Globus pallidus (tissue), 1 donor: ENCODE measurements around the gene PHLDA2.

Source experiments
- DNase-seq: peaks from one replicate; pipeline ENCODE4 v3.0.0-alpha.2; 2015; ENCODE audit warnings: low spot score

Gene PHLDA2

DNA sequence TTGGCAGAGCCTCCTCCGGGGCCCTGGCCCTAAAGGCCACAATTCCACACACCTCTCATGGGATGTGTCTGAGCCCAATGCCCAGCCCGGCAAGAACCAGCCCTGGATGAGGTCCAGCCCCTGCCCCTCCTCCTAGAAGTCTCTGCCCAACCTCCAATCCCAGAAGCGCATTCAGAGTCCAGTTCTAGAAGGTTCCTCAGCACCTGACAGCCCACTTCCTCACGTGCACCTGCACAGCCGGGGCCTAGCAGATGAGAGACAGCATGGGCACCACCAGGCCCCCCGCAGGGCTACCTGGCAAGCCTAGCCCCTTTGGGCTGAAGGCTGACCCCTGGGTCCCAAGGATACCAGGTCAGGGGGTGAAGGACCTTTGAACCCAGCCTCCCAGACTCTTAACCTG is 32.2 kb downstream of the PHLDA2 start:
- no peak for DNase-seq

DNA sequence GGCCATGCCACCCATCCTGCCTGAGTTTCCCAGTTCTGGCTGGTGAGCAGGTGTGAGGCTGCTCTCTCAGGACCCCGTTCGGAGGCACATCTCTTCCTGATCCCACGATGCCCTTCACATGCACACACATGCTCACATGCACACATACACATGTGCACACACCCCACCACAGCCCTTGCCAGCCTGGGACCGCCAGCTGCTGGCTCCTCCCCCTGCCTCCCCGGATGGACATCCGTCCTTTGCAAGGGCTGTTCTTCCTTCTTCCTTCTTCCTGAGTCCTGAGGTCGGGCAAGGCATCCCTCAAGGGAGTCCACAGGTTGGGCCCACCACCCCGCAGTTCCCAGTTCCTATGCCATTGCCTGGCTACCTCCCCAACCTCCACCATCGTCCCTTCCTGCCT is 33.2 kb downstream of the PHLDA2 start:
- no peak for DNase-seq

- no peak for DNase-seq
Observed at GRCh38 chr11:2893935-2894334, 35.3 kb downstream of the PHLDA2 start.

GRCh38 chr11:2892967-2893528 is 36.2 kb downstream of the PHLDA2 start:
- no peak for DNase-seq

GRCh38 chr11:2892215-2892966 is 36.8 kb downstream of the PHLDA2 start:
- DNase-seq = no peak

- no peak for DNase-seq
Observed at GRCh38 chr11:2891326-2892214, 37.6 kb downstream of the PHLDA2 start.

- DNase-seq = no peak
Observed at GRCh38 chr11:2890466-2891294, 38.5 kb downstream of the PHLDA2 start.

GRCh38 chr11:2889362-2890273 is 39.6 kb downstream of the PHLDA2 start:
- DNase-seq = no peak

DNA sequence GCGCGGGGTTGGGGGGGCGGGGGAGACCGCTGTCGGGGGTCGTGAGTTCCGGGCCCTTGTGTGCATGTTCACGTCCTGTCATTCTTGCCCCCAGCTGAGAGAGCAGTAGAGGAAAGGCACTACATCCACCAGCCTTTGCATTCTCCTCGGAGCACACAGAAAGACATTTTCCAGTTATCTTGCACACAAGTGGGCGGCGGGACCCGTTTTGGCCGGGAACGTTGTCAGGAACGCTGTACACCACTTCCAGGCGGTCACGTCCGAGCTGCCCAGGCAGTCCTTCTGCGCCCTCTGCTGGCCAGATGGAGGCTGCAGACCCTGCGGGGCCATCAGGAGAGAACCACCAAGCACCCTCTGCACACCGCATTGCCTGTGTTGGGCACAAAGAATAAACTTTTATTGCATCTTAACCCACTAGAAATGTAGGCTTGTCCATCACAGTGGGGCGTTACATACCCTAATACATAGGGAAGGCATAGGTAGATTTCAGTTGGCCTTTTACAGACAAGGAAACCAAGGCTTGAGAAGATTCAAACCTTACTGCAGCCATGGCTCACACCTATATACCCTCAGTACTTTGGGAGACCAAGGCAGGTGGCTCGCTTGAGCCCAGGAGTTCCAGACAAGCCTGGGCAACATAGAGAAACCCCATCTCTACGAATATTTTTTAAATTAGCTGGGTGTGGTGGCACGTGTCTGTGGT is 40.8 kb downstream of the PHLDA2 start:
- peak; percentile 80 for DNase-seq

- DNase-seq = no peak
Observed at GRCh38 chr11:2887515-2888195, 41.6 kb downstream of the PHLDA2 start.

GRCh38 chr11:2886936-2887335 is 42.3 kb downstream of the PHLDA2 start:
- DNase-seq = no peak

DNA sequence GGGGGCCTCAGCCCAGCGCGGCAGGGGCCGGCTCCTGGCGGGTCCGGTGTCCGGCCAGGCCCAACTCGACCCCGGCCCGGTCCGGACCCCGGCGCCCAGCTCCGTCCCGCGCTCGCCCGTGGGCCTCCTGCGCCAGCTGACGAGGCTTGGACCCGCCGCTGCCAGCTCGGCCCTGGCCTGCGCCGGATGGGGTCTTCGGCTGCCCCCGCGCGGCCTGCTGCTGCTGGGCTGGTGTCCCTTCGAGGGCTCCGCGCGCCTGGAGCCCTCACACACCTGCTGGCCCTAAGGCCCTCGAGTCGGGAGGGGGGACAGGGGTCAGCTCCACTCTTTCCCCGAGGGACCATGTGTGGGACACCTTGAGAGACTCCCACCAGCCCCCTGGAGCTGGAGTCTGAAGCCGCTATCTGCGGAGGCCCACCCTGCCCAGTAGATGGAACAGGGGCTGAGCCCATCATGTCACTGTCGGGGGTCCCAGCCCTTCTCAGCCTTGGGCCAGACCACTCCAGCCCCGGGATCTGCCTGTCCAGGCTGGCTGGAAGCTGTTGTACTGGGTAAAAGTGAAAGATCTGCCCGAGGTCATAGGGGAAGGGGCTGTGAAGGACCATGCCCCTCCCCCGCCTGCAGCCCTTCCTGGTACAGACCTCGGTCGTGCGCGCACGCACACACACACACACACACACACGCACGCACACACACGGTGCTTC is 42.9 kb downstream of the PHLDA2 start:
- DNase-seq = no peak

DNA sequence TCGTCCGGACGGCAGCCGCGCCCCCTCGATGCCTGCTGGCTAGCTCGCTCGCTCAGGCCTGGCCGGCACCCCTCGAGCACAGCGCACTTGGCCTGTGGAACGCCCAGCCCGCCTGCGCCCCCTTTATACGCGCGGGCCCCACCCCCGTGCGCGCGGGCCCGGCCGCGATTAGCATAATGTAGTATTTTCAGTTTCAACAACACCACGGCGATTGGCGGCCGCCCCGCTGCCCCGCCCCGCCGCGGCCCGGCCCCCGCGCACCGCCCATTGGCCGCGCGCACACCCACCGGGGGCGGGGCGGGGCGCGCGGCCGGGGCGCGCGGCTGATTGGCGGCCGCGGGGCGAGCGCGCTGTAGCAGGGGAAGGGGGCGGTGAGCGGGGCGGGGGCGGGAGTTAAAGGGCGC is 43.5 kb downstream of the PHLDA2 start, which contains the start of gene CDKN1C:
TSS of gene CDKN1C (minus strand) at position 98 of the 404 bp plus-strand sequence. CDS start 319 bp downstream, outside the sequence.
- DNase-seq = peak; percentile 92

GRCh38 chr11:2885017-2885677 is 44.1 kb downstream of the PHLDA2 start:
- DNase-seq = peak; percentile 77

GRCh38 chr11:2883979-2884815 is 45.0 kb downstream of the PHLDA2 start:
- no peak for DNase-seq

- DNase-seq = no peak
Observed at GRCh38 chr11:2883640-2883978, 45.6 kb downstream of the PHLDA2 start.

DNA sequence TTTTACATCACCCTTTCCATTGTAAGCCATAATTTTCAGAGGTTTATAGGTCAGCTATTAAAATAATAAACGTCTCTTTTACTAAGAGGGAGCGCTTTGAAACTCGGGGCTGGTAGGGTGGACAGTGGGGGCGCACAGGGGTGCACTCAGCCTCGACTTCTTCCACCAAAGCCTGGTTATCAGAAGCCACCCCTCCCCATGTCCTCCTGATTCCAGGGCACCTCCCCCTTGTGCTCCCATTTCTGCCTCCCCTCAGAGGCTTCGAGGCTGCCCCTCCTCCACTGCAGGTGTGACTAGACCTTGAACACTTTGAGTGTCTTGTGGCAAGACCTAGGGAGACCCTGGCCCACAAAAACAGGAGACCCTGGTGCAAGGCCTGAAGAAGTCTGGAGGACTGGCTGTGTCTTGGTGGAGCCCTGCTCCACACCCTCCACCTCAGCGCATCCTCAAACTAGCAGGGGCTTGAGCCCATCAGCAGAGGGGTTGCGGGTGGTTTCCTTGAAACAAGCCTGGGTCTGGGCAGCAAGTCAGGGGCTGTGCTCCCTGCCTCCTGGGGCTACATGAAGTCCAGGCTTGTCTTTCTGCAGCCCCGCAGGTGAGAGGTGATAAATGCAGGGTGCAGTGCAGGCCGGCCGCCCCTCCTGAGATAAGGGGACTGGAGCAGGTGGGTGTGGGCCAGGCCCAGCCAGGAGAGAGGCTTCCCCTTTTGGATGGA is 46.7 kb downstream of the PHLDA2 start:
- DNase-seq = no peak
